Parathyroid adenoma (tissue), 2 donors: ENCODE data around the gene FLCN.

Source experiments
- H2AFZ ChIP-seq: fragments of 300-600 bp; sonication (generic); one replicate; pipeline ENCODE4 v1.7.0; 2017; ENCODE audit warnings: antibody characterized with exemption, mild to moderate bottlenecking
- H3K27ac ChIP-seq: fragments of 300-600 bp; sonication (generic); one replicate; pipeline ENCODE4 v1.7.0; 2017
- H3K27me3 ChIP-seq: fragments of 300-600 bp; sonication (generic); one replicate; pipeline ENCODE4 v1.7.0; 2017; ENCODE audit warnings: low read length; ENCODE audit not compliant: control insufficient read depth, insufficient read depth
- H3K36me3 ChIP-seq: fragments of 300-600 bp; sonication (generic); one replicate; pipeline ENCODE4 v1.7.0; 2017; ENCODE audit warnings: low read length; ENCODE audit not compliant: control insufficient read depth, insufficient read depth
- H3K4me1 ChIP-seq: fragments of 300-600 bp; sonication (generic); one replicate; pipeline ENCODE4 v1.7.0; 2017; ENCODE audit warnings: control low read depth
- H3K4me2 ChIP-seq: fragments of 300-600 bp; sonication (generic); one replicate; pipeline ENCODE4 v1.7.0; 2017; ENCODE audit warnings: low read length
- H3K4me3 ChIP-seq: fragments of 300-600 bp; sonication (generic); one replicate; pipeline ENCODE4 v1.7.0; 2017; ENCODE audit warnings: low read depth, low read length
- H3K79me2 ChIP-seq: fragments of 300-600 bp; sonication (generic); one replicate; pipeline ENCODE4 v1.7.0; 2017; ENCODE audit warnings: control low read depth
- H3K9ac ChIP-seq: fragments of 300-600 bp; sonication (generic); one replicate; pipeline ENCODE4 v1.7.0; 2017; ENCODE audit warnings: mild to moderate bottlenecking
- H3K9me3 ChIP-seq: fragments of 300-600 bp; sonication (generic); one replicate; pipeline ENCODE4 v1.7.0; 2017; ENCODE audit warnings: low read length; ENCODE audit not compliant: control insufficient read depth
- TF ChIP-seq, protein P1 (sequence below): fragments of 300-600 bp; sonication (generic); IDR thresholded peaks from one replicate; pipeline ENCODE4 v1.7.0; 2017; ENCODE audit warnings: antibody characterized with exemption, mild to moderate bottlenecking
- donor health status: primary hyperparathyroidism.

The FLCN gene

DNA sequence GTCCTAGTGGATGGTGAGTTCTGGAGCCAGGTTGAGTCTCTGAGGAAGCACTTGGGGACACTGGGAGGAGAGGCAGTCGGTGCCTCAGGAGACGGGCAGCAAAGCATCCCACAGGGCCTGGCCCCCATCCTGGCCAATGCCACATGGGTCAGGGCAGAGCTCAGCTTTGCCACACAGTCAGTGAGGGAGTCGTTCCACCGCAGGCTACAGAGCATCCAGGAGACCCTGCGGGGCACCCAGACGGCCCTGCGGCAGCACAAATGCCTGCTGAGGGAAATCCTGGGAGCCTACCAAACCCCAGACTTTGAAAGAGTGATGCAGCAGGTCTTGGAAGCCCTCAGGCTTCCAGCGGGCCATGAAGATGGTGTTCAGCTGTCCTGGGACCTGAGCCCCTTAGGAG, 70.5 kb downstream of the FLCN start:
- TF ChIP-seq, protein P1, sequence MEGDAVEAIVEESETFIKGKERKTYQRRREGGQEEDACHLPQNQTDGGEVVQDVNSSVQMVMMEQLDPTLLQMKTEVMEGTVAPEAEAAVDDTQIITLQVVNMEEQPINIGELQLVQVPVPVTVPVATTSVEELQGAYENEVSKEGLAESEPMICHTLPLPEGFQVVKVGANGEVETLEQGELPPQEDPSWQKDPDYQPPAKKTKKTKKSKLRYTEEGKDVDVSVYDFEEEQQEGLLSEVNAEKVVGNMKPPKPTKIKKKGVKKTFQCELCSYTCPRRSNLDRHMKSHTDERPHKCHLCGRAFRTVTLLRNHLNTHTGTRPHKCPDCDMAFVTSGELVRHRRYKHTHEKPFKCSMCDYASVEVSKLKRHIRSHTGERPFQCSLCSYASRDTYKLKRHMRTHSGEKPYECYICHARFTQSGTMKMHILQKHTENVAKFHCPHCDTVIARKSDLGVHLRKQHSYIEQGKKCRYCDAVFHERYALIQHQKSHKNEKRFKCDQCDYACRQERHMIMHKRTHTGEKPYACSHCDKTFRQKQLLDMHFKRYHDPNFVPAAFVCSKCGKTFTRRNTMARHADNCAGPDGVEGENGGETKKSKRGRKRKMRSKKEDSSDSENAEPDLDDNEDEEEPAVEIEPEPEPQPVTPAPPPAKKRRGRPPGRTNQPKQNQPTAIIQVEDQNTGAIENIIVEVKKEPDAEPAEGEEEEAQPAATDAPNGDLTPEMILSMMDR: no peak
- Histone ChIP-seq H3K4me1 (no peaks in the 10 kb centered on the region), H3K79me2 (peaks cover 5% of the 10 kb centered on the region), H3K4me2 (no peak overlapping the region), H2AFZ (no peak overlapping the region), H3K27me3 (no peaks in the 10 kb centered on the region), H3K27ac (no peak overlapping the region), H3K9me3 (no peaks in the 10 kb centered on the region), H3K36me3 (no peaks in the 10 kb centered on the region), H3K4me3 (no peak overlapping the region), H3K9ac (no peak overlapping the region)

DNA sequence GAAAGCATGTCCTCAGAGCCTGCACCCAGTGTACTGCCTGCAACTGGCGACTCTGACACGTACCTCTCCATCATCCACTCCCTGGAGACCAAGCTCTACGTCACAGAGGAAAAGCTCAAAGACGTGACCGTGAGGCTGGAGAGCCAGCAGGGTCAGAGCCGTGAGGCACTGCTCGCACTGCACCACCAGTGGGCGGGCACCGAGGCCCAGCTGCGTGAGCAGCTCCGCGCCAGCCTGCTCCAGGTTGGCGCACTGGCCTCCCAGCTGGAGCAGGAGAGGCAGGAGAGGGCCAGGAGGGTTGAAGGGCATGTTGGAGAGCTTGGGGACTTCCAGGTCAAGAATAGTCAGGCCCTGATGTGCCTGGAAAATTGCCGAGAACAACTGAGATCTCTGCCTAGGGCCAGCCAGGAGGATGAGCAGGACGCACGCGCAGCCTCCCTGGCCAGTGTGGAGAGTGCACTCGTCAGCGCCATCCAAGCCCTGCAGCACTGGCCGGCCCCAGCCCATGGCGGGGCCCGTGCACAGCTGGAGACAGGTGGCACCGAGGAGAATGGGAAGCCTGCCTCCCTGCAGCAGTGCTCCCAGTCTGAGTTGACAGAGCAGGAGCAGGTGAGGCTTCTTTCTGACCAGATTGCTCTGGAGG, 71.2 kb downstream of the FLCN start:
- Histone ChIP-seq H3K4me2 (no peak overlapping the region), H3K27ac (no peak overlapping the region), H3K4me3 (no peak overlapping the region), H3K9me3 (no peaks in the 10 kb centered on the region), H3K36me3 (no peaks in the 10 kb centered on the region), H3K27me3 (no peaks in the 10 kb centered on the region), H2AFZ (no peak overlapping the region), H3K4me1 (no peaks in the 10 kb centered on the region), H3K79me2 (peaks cover 5% of the 10 kb centered on the region), H3K9ac (no peak overlapping the region)
- TF ChIP-seq, protein P1: no peak

DNA sequence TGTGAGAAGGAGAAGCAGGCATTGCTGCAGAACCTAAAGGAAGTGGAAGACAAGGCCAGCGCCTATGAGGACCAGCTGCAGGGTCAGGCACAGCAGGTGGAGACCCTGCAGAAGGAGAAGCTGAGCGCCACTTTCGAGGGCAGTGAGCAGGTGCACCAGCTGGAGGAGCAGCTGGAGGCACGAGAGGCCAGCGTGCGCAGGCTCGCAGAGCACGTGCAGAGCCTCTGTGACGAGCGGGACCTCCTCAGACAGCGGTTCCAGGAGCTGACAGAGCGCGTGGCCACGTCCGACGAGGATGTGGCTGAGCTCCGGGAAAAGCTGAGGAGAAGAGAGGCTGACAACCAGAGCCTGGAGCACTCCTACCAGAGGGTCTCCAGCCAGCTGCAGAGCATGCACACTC, 72.3 kb downstream of the FLCN start:
- TF ChIP-seq, protein P1: no peak
- Histone ChIP-seq H3K27ac (no peak overlapping the region), H3K27me3 (no peaks in the 10 kb centered on the region), H3K4me3 (no peak overlapping the region), H3K9ac (no peak overlapping the region), H3K9me3 (no peaks in the 10 kb centered on the region), H3K36me3 (no peaks in the 10 kb centered on the region), H3K79me2 (peaks cover 5% of the 10 kb centered on the region), H3K4me1 (no peaks in the 10 kb centered on the region), H3K4me2 (no peak overlapping the region), H2AFZ (no peak overlapping the region)

DNA sequence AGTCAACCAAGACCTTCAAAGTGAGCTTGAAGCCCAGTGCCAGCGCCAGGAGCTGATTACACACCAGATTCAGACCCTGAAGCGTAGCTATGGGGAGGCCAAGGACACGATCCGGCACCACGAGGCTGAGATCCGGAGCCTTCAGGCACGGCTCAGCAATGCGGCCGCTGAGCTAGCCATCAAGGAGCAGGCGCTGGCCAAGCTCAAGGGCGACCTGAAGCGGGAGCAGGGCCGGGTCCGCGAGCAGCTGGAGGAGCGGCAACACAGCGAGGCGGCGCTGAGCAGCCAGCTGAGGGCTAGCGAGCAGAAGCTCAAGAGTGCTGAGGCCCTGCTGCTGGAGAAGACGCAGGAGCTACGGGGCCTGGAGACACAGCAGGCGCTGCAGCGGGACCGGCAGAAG, 72.8 kb downstream of the FLCN start:
- Histone ChIP-seq H3K4me2 (no peak overlapping the region), H3K4me1 (no peaks in the 10 kb centered on the region), H3K27ac (no peak overlapping the region), H3K9me3 (no peaks in the 10 kb centered on the region), H3K4me3 (no peak overlapping the region), H2AFZ (no peak overlapping the region), H3K36me3 (no peaks in the 10 kb centered on the region), H3K79me2 (peaks cover 5% of the 10 kb centered on the region), H3K27me3 (no peaks in the 10 kb centered on the region), H3K9ac (no peak overlapping the region)
- TF ChIP-seq, protein P1: no peak
